Erythroblast (primary cell): ENCODE measurements around the gene CALCR.
"Not testable (repeated sequence)": the region's sequence is repeated elsewhere in the genome, so short reads cannot be mapped to it uniquely, and the experiment has no call there.

Experiments used
- DNase-seq, 2 experiments: peaks; one replicate each; lab custom pipeline; 2025; lab: John Stamatoyannopoulos, UW
- GATA1 ChIP-seq: IDR thresholded peaks from 2 replicates; pipeline ENCODE4 v1.6.1; 2011; ENCODE audit warnings: low read depth, mild to moderate bottlenecking, control low read depth, low read length, moderate library complexity
- POLR2A ChIP-seq: IDR thresholded peaks from 2 replicates; pipeline ENCODE4 v1.6.1; 2011; ENCODE audit warnings: mild to moderate bottlenecking, low read length

CALCR gene

DNA sequence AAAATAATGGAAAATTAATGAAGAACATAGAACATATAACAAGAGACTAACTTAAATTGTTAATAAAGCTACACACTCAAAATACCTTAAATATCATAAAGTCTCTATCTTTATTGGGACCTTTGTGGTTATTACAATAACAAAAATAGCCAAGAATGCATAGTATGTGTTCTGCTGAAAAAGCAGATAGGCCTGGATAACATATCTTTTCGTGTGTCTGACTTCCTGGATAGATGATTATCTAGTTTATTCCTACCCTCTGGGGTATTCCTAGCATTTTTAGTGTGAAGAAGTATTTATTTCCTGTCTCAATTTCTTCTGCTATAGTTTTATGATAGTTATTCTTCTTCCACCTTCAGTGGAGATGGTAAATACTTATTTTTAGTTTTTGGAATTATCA, 36.5 kb downstream of the CALCR start:
- no peak for TF ChIP-seq POLR2A
- TF ChIP-seq GATA1: no peak
- no peak for DNase-seq

DNA sequence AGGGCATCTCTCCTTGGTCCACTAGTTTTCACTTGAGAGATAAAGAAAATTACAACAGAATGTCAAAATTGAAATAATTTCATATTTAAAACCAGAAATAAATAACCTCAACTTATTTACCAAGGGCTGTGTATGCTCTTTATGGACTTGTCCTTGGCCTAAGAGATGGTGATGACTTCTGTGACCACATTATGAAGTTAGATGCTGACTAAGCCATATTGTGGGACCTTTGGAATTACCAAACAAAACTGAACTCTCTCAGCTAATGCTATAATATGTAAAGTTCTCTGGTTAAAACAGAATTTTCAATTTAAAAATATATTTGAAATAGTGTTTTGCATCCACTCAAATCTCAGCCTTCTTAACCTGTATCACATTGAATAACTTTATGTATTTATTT, 38.9 kb downstream of the CALCR start:
- no peak for DNase-seq
- TF ChIP-seq POLR2A: no peak
- no peak for TF ChIP-seq GATA1

DNA sequence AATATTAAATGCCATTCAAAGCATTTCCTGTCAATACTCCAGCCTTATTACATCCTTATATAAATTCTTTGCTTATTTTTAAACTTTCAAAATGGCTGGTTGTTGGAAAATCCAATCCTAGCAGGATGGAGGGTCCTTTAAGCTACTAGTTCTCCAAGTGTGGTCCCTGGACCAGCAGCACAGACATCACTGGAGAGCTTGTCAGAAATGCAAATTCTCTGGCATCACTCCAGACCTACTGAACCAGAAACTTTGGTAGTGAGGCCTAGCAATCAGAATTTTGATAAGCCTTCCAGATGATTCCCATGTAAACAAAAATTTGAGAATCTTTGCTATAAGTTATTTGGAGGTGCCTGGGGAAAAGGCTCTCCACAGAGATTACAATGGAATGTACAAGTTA, 43.8 kb downstream of the CALCR start:
- no peak for TF ChIP-seq POLR2A
- no peak for TF ChIP-seq GATA1
- no peak for DNase-seq

DNA sequence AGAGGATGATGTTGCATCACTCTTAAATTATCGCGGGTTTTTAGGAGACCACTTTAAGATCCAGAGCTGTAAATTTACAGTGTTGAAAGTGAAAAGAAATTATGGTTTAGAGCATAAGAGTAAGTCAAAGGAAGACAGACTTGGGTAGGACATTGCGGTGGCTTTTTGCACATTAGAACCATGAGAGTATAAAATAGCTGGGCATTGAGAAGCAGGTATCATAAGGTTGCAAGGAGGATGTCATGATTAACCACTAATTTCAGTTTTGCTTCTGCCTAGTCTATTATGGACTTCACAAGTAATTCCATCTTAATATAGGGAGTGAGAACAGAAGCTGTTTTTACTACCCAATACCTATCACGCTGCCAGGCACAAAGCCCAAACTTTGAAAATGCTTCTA, 57.7 kb downstream of the CALCR start:
- no peak for TF ChIP-seq GATA1
- TF ChIP-seq POLR2A: no peak

DNA sequence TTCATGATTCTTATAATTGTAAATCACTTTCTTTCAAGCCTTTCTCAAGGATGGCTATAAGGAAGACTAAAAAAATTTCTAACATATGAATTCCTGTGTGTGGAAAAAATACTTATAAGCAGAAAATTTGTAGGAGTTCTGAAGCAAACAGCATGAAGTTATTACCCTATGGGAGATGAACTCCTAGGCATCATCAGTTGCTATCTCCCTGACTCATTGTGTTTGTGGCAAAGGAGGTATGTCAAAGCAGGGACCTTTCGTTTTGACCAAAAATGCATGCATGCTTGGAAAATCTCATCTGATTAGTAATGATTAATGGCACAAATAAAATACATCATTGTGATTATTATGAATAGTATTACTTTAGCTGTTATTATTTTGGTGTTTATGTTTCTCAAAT, 59.4 kb downstream of the CALCR start:
- TF ChIP-seq GATA1 (no peak), POLR2A (no peak)
- no peak for DNase-seq

More for the DNA sequence above, 57.7 kb downstream of the CALCR start:
- no peak for DNase-seq

DNA sequence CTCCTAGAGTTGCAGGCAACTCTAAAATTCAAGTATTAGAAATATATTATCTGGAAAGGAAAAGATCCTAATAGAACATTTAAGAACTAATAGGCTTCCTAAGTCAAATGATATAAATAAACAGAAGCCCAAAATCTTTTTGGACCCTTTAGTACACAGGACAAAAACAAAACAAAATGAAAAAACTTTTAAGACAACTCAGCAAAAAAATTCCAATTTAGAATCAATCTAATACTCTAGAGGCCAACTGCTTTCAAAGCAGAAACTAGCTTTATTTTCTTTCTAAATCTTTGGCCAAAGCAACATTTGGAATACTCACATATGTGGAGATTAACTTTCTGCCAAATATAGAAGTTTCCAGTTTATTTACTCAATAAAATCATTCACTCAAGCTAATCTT, 65.2 kb downstream of the CALCR start:
- no peak for DNase-seq
- no peak for TF ChIP-seq GATA1
- no peak for TF ChIP-seq POLR2A

DNA sequence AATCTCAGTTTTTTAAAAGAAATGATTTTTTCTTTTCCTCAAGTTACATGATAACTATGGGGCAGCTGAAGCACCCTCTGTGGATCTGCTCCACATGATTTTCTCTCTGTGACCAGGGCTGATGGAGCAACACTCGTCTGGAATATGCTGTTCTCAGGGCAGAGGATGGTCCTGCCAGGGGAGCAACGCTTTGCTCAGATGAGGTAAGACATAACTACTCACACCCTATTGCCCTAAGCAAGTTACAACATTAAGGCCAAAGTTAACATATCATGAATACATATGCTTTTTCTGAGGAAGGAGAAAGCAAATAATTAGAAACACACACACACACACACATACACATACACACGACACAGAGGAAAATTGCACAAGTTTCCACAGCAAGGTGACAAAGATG, 71.4 kb downstream of the CALCR start:
- TF ChIP-seq POLR2A: no peak
- TF ChIP-seq GATA1: no peak
- no peak for DNase-seq

DNA sequence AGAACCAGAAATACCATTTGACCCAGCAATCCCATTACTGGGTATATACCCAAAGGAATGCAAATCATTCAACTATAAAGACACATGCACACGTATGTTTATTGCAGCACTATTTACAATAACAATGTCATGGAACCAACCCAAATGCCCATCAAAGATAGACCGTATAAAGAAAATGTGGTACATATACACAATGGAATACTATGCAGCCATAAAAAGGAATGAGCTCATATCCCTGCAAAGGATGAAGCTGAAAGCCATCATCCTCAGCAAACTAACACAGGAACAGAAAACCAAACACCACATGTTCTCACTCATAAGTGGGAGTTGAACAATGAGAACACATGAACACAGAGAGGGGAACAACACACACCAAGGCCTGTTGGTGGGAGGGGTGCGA, 82.7 kb downstream of the CALCR start:
- DNase-seq: not testable (repeated sequence)

DNA sequence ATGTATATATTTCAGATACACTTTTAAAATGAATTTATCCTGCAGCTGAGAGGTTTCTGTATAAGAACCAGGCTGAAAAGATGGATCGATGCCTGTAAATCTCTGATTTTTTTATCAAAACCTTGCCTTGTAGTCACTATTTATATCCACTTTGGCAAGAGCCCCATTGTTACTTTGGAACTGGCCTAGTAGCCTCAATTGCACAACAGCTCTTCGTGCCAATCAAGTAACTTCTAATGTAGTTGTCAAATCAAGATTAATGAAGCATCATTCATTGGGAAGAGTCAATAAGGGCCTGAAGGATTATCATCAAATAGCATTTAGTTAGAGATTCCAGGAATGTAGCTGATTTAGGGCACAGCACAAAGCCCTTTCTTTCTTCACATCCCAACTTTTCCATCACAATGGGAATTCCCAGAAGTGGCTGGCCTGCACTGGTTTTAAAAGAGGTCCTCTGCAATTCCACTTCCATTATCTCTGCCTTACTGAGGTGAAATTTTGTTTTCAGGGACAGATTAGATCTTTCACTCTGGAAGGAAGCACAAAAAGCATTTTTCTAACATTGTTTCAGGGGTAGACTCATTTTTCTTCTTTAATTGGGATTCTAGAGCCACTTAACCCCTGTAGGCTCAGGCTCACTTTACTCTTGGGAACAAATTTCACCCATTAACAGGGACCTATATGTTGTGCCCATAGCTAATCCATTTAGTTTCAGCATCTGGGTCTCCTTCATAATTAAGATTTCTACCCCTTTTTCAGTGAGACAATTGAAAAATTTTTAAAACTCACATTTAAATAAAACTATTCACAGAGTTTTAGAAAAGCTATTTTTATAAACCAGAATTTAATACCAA, 97.8 kb downstream of the CALCR start:
- DNase-seq: no peak
- TF ChIP-seq POLR2A: no peak
- TF ChIP-seq GATA1: no peak

DNA sequence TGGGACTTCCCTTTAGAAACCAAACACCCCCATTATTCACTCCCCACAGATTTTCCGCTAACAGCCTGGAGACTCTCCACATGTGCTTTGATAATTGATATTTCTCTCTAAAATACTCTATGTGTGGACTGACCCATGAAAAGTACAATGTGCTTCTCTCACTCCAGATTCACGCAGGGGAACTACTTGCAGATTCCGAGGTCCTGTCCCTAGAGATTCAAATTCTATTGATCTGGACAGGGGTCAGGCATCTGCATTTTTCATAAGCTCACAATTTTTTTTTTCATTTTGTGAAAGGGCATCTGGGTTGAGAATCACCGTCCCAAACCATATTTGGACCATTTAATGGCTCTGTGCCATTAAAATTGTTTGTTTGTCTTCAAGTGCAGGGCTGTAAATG, 98.7 kb downstream of the CALCR start:
- DNase-seq: no peak
- TF ChIP-seq POLR2A: no peak
- no peak for TF ChIP-seq GATA1

DNA sequence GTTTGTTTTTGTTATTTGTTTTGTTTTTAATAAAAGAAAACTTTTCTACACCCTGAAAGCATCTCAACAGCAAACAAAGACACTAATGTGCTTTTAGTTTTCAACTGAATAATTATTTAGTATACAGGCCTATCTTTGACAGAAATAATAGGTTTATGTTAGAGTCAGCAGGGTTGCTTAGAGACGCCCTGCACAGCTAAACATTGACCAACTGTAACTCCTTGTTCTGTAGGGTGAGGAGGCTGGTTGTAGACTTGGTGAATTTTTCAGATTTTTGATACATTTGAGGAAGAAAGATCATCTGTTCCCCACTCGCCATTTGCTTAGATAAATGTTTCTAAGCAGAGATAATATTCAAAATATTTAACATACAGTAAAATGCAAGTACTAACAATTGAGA, 103.1 kb downstream of the CALCR start:
- no peak for DNase-seq
- TF ChIP-seq POLR2A: no peak

DNA sequence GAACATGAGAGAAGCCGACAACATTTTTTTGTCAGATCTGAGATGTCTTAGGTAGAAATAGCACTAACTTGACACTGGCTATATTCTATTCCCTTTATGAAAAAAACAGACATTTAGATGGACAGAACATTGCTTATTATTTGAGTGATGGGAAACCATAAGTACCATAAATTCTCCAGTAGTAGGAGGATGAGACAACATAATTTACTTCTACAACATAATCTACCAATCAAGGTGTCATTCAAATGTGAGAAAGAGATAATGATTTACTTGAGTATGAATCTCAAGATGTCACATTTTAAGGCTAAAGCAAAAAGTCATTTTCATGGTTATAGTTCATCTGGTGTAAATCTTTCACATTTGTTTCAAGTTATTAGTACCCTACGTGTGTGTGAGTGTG, 110.8 kb downstream of the CALCR start:
- TF ChIP-seq GATA1 (no peak), POLR2A (no peak)
- DNase-seq: no peak

DNA sequence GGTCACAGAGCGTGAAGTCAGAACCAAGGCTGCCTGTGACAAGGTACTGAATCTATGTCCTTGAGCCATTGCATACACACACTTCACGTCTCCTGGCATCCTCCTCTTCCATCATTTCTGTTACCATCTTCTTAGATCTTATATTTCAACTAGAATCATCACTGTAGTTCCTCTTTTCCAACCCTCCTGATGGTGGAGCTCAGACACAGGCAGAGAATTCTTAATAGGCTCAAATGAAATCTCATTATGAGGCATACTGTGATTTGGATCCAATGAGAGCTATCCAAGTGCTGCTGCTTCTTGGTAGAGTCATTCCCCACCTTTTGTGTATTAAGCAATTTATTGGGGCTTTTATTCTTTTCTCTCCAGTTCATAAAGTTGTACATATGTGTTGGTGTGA, 113.2 kb downstream of the CALCR start:
- no peak for DNase-seq
- TF ChIP-seq GATA1: no peak
- TF ChIP-seq POLR2A: no peak

DNA sequence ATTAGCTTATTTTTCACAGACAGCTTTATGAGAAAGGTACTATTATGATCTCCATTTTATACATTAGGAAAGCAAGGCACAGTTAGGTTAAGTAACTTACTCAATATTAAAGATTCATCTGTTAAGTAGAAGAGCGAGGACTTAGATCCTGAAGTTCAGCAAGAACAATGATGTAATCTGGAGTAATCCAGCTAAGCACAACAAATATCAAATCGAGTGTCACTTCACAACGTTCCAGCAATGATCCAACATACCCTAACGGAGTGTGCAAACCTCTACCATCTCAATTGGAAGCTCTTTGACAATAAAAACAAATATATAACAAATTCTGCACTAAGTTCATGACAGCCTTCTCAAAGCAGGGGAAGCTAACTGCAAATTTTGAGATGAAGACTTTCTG, 121.3 kb downstream of the CALCR start:
- TF ChIP-seq GATA1 (no peak), POLR2A (no peak)
- DNase-seq: peak in 1 of 2 experiments; percentile 2

DNA sequence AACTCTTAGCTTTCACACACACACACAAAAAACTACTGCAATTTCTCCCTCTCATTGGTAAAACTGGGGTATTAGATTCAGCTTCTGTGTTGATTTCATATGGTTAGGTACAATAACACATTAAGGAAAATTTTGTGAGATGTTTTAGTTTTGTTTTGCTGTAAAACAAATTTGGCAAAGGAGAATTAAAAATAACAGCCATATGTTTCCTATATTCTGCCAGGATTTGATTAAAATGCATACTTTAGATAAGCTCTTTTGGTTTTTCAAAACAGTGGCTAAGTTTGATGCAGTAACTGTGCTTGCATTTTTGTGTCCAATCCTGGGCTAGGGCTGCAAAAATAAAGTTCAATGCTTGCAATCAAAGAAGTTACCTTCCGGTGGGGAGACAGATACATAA, 126.3 kb downstream of the CALCR start:
- no peak for TF ChIP-seq POLR2A
- no peak for TF ChIP-seq GATA1

DNA sequence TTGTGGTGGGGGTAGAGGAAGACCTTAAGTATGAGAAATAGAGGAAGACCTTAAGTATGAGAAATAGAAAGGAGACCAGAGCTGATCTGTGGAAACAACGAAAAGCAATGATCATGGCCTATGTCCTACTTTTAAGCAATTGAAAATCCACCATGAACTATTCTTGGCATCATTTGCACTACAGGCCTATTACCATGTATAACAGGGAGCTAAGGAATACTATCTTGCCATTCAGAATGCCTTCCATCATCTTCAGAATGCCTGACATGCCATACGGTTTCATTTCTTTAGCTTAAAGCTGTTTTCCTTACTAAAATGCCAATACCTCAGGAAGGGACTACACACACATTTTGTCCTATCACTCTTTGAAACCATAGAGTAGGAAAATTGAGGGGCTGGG, 127.0 kb downstream of the CALCR start:
- TF ChIP-seq GATA1 (no peak), POLR2A (no peak)
- DNase-seq: no peak

More for the DNA sequence above, 126.3 kb downstream of the CALCR start:
- DNase-seq: no peak
